WERI-Rb-1 (cell line): ENCODE measurements around the gene ITGAV.

ENCODE experiments used
- DNase-seq: peaks from one replicate; pipeline ENCODE4 v3.0.0-alpha.2; 2020
- H3K27ac ChIP-seq: fragments of 250-450 bp; sonication (Bioruptor Pico); 2 replicates; pipeline ENCODE4 v1.5.1; 2020; ENCODE audit warnings: mild to moderate bottlenecking, moderate library complexity
- H3K27me3 ChIP-seq: fragments of 250-450 bp; sonication (Bioruptor Pico); 2 replicates; pipeline ENCODE4 v1.5.1; 2021; ENCODE audit warnings: mild to moderate bottlenecking, low read depth, moderate library complexity; ENCODE audit not compliant: insufficient read depth, severe bottlenecking
- H3K36me3 ChIP-seq: fragments of 250-450 bp; sonication (Bioruptor Pico); 2 replicates; pipeline ENCODE4 v1.5.1; 2020; ENCODE audit warnings: mild to moderate bottlenecking, moderate library complexity
- H3K4me3 ChIP-seq: 2 replicates; pipeline ENCODE4 v1.5.1; 2011; ENCODE audit warnings: low read depth, mild to moderate bottlenecking, control low read depth, low read length
- H3K9me3 ChIP-seq: fragments of 250-450 bp; sonication (Bioruptor Pico); 2 replicates; pipeline ENCODE4 v1.5.1; 2021; ENCODE audit warnings: mild to moderate bottlenecking, moderate library complexity; ENCODE audit not compliant: severe bottlenecking
- TF ChIP-seq, protein P1 (sequence below): IDR thresholded peaks from 2 replicates; pipeline ENCODE4 v1.5.1; 2011; ENCODE audit warnings: low read depth, mild to moderate bottlenecking, control low read depth, inconsistent platforms, low read length

Gene ITGAV

DNA sequence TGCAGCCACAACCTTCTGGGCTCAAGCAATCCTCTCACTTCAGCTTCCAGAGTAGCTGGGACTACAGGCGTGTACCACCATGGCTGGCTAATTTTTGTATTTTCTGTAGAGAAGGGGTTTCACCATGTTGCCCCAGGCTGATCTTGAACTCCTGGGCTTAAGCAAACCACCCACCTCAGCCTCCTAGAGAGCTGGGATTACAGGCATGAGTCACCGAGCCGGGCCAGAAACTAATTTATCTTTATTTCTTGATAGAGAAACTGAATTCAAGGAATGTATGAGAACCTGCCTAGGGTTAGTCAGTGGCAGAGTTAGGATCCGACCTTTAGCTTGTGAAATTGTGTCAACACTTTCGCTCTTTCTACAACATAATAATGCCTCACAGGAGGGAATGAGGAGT is 19.3 kb upstream of the ITGAV start:
- no peak for DNase-seq
- H3K9me3 ChIP-seq = no peaks in the 10 kb centered on the region
- H3K27ac ChIP-seq = no peak overlapping the region
- TF ChIP-seq, protein P1, sequence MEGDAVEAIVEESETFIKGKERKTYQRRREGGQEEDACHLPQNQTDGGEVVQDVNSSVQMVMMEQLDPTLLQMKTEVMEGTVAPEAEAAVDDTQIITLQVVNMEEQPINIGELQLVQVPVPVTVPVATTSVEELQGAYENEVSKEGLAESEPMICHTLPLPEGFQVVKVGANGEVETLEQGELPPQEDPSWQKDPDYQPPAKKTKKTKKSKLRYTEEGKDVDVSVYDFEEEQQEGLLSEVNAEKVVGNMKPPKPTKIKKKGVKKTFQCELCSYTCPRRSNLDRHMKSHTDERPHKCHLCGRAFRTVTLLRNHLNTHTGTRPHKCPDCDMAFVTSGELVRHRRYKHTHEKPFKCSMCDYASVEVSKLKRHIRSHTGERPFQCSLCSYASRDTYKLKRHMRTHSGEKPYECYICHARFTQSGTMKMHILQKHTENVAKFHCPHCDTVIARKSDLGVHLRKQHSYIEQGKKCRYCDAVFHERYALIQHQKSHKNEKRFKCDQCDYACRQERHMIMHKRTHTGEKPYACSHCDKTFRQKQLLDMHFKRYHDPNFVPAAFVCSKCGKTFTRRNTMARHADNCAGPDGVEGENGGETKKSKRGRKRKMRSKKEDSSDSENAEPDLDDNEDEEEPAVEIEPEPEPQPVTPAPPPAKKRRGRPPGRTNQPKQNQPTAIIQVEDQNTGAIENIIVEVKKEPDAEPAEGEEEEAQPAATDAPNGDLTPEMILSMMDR = no peak
- H3K36me3 ChIP-seq = no peaks in the 10 kb centered on the region
- H3K27me3 ChIP-seq = no peaks in the 10 kb centered on the region
- no peak overlapping the region for H3K4me3 ChIP-seq

DNA sequence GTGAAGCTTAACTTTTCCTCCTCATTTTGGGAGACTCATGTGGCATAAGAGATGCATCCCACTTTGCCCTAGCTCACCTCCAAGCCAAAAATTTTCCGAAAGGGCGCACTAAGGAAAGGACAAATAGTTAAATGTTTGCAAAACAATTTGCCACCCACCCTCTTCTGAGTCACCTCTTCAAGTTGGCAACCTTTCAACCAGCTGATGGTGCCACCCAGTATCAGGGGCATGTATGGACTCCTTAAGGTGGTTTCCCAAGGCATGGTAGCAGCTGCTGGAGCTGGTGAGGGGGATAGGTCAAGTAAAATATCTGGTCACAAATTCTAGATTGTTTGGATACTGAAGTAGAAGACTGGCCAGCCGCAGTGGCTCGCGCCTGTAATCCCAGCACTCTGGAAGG is 17.2 kb upstream of the ITGAV start:
- no peaks in the 10 kb centered on the region for H3K36me3 ChIP-seq
- no peak overlapping the region for H3K4me3 ChIP-seq
- H3K9me3 ChIP-seq = no peaks in the 10 kb centered on the region
- H3K27ac ChIP-seq = no peak overlapping the region
- DNase-seq = no peak
- no peaks in the 10 kb centered on the region for H3K27me3 ChIP-seq
- TF ChIP-seq, protein P1 = no peak

DNA sequence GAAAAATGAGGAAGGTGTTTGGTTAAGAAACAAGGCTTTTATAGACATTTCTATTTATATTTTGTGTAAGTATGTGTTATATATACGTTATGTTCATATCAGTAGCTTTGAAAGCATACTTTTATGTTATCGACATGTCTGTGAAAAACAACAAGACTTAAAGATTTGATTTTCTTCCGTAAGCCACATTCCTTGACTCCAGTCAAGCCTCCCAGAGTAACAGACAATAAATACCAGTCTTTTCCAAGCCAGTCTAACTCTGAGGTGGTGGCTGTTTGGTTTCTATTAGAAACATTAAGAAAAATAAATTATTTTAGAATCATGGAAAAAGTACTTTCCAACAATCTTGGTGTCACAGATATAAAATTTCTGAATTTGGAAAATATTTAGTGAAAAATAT is 16.3 kb upstream of the ITGAV start:
- no peak overlapping the region for H3K4me3 ChIP-seq
- H3K9me3 ChIP-seq = no peaks in the 10 kb centered on the region
- H3K27me3 ChIP-seq = no peaks in the 10 kb centered on the region
- no peak overlapping the region for H3K27ac ChIP-seq
- TF ChIP-seq, protein P1 = no peak
- DNase-seq = no peak
- H3K36me3 ChIP-seq = no peaks in the 10 kb centered on the region

DNA sequence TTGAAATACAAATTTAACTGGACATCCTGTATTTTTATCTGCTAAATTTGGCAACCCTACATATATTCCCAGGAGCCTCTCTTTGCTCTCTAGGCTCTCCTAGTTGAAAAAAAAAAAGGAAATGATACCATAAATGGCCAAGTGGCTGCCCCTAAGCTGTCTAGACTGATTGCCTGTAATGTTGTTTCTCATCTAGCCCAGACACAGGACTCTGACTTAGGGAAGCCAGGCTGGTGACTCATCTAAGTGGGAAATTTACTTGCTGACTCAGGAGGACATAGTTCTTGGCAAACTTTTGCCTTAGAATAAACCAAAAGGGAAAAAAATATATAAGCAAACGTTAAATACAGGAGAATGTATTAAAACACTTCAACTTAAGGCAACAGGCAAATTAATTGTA is 14.6 kb upstream of the ITGAV start:
- TF ChIP-seq, protein P1 = no peak
- H3K9me3 ChIP-seq = no peaks in the 10 kb centered on the region
- no peak overlapping the region for H3K4me3 ChIP-seq
- DNase-seq = no peak
- no peaks in the 10 kb centered on the region for H3K27me3 ChIP-seq
- H3K36me3 ChIP-seq = no peaks in the 10 kb centered on the region
- no peak overlapping the region for H3K27ac ChIP-seq

- no peaks in the 10 kb centered on the region for H3K36me3 ChIP-seq
- no peak overlapping the region for H3K27ac ChIP-seq
- H3K9me3 ChIP-seq = no peaks in the 10 kb centered on the region
- no peak overlapping the region for H3K4me3 ChIP-seq
- no peak for DNase-seq
- TF ChIP-seq, protein P1 = no peak
- no peaks in the 10 kb centered on the region for H3K27me3 ChIP-seq
These were observed 14.0 kb upstream of the ITGAV start for GRCh38 chr2:186575856-186576255.

DNA sequence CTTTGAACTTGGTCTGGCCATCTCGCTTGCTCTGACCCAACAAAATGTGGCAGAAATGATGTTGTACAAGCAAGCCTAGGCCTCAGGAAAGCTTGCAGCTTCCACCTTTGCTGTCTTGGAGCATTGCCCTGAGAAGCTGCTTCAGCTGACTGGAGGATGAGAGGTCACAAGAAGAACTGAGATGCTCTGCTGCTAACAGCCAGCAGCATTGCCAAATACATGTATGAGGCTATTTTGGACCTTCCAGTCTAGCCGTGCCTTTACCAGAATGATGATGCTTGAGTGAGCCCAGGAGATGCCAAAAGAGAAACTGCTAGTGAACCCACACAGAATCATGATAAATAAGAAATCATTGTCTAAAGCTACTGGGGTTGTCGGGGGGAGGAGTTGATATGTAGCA is 13.2 kb upstream of the ITGAV start:
- TF ChIP-seq, protein P1 = no peak
- H3K9me3 ChIP-seq = no peaks in the 10 kb centered on the region
- no peak for DNase-seq
- no peaks in the 10 kb centered on the region for H3K36me3 ChIP-seq
- no peak overlapping the region for H3K27ac ChIP-seq
- H3K27me3 ChIP-seq = no peaks in the 10 kb centered on the region
- H3K4me3 ChIP-seq = no peak overlapping the region
